HepG2 (cell line): ENCODE data around the gene KIF26B. TPM values are rescaled to one million over a fixed set of nuclear protein-coding genes. Genes with fewer than 3 reads are reported as not detected.

Experiments
- ATAC-seq: fragments of 200-7000 bp; cut with Tn5 transposase; 3 replicates; pipeline ENCODE4 v1.9.1; 2020; ENCODE audit warnings: mild to moderate bottlenecking, moderate library complexity
- BruUV-seq: library from RNA; stranded (reverse); fragments of 400-500 nt; replicated peaks from 2 replicates; lab custom pipeline; 2021; lab: Mats Ljungman, UMichigan
- CTCF ChIA-PET: fragments of 300-600 bp; formaldehyde crosslinking; extraction: SDS; loops from one replicate; lab custom pipeline; 2021; ENCODE audit warnings: low total read pairs, inconsistent platforms, low intra/inter-chr PET ratio; lab: Yijun Ruan, JAX
- POLR2A ChIA-PET: fragments of 350-600 bp; sonication (Branson Sonifier 250); formaldehyde crosslinking; loops from one replicate; lab custom pipeline; 2020; ENCODE audit warnings: antibody characterized with exemption, inconsistent platforms; lab: Yijun Ruan, JAX
- DNase-seq: peaks from one replicate; pipeline ENCODE4 v3.0.0-alpha.2; 2015; ENCODE audit warnings: low spot score
- FAIRE-seq: peaks from 3 replicates; lab custom pipeline; 2011; peaks lifted over from hg19 to GRCh38; lab: Jason Lieb, UNC
- H2AFZ ChIP-seq: one replicate; pipeline ENCODE4 v1.6.1; 2011; ENCODE audit warnings: low read length, inconsistent platforms
- H3K27ac ChIP-seq: fragments of 300-600 bp; 3 replicates; pipeline ENCODE4 v1.8.0; 2011; ENCODE audit warnings: mixed run types, mild to moderate bottlenecking, mixed read lengths, low read length, inconsistent platforms; ENCODE audit not compliant: insufficient read depth; ENCODE audit errors: extremely low read length
- H3K27me3 ChIP-seq, 2 experiments: fragments of 200-600 bp in 1 of 2; 2 replicates in 1 of 2; 3 replicates in 1 of 2; pipeline versions ENCODE4 v1.6.0 to v1.8.0; 2011; ENCODE audit warnings: low read length in 2 of 2, mild to moderate bottlenecking in 2 of 2, moderate library complexity in 2 of 2, inconsistent platforms in 1 of 2; ENCODE audit not compliant: insufficient read depth in 2 of 2, control insufficient read depth in 1 of 2
- H3K36me3 ChIP-seq, 2 experiments: fragments of 200-600 bp in 1 of 2; replicated peaks in 1 of 2; 2 replicates in 1 of 2; 3 replicates in 1 of 2; pipeline versions ENCODE4 v1.5.1 to v1.8.0; 2011; ENCODE audit warnings: low read length in 2 of 2, inconsistent platforms in 1 of 2; ENCODE audit not compliant: insufficient read depth in 2 of 2, control insufficient read depth in 1 of 2
- H3K4me1 ChIP-seq: 2 replicates; pipeline ENCODE4 v1.5.1; 2012; ENCODE audit warnings: low read length, inconsistent platforms; ENCODE audit not compliant: insufficient read depth
- H3K4me2 ChIP-seq: 2 replicates; pipeline ENCODE4 v1.6.0; 2011; ENCODE audit warnings: low read depth, low read length, inconsistent platforms
- H3K4me3 ChIP-seq, 3 experiments: fragments of 200-600 bp in 1 of 3; sonication (generic), shearing (Covaris generic) in 1 of 3; replicated peaks in 1 of 3; 2 replicates each; pipeline ENCODE4 v1.5.1; 2011 to 2016; ENCODE audit warnings: low read length in 3 of 3, inconsistent platforms in 2 of 3, low read depth in 2 of 3, mild to moderate bottlenecking in 2 of 3, control low read depth in 1 of 3, mixed read lengths in 1 of 3; ENCODE audit not compliant: insufficient read depth in 1 of 3
- H3K79me2 ChIP-seq: one replicate; pipeline ENCODE4 v1.6.1; 2011; ENCODE audit warnings: low read length, inconsistent platforms; ENCODE audit not compliant: insufficient read depth
- H3K9ac ChIP-seq: 2 replicates; pipeline ENCODE4 v1.6.0; 2011; ENCODE audit warnings: mild to moderate bottlenecking, low read depth, low read length, inconsistent platforms; ENCODE audit not compliant: insufficient read depth
- H3K9me3 ChIP-seq: 2 replicates; pipeline ENCODE4 v1.5.1; 2012; ENCODE audit warnings: mild to moderate bottlenecking, low read length
- H4K20me1 ChIP-seq: 2 replicates; pipeline ENCODE4 v1.6.0; 2011; ENCODE audit warnings: inconsistent platforms, mild to moderate bottlenecking, low read length, moderate library complexity; ENCODE audit not compliant: insufficient read depth
- FOXP4 ChIP-seq: sonication (generic); formaldehyde crosslinking; IDR thresholded peaks from 2 replicates; pipeline ENCODE4 v1.4.0; 2020; ENCODE audit warnings: missing genetic modification reagents
- KMT2A ChIP-seq: sonication (generic); formaldehyde crosslinking; IDR thresholded peaks from 2 replicates; pipeline ENCODE4 v1.4.0; 2020; ENCODE audit warnings: missing genetic modification reagents
- TGIF2 ChIP-seq: IDR thresholded peaks from 2 replicates; pipeline ENCODE4 v1.6.1; 2016; ENCODE audit warnings: control low read depth, missing compliant biosample characterization
- THAP11 ChIP-seq: IDR thresholded peaks from 2 replicates; pipeline ENCODE4 v1.6.1; 2016; ENCODE audit warnings: missing biosample characterization, missing genetic modification reagents
- U2AF2 ChIP-seq: fragments of 200-400 bp; formaldehyde crosslinking; IDR thresholded peaks from 2 replicates; pipeline ENCODE4 v1.6.1; 2017; ENCODE audit warnings: low read depth, mild to moderate bottlenecking, low read length
- ZFAT ChIP-seq: sonication (generic); formaldehyde crosslinking; conservative IDR thresholded peaks from 2 replicates; pipeline ENCODE4 v1.8.1; 2023; ENCODE audit warnings: missing genetic modification reagents, inconsistent platforms
- ZHX2 ChIP-seq, 2 experiments: sonication (generic) in 1 of 2; formaldehyde crosslinking in 1 of 2; IDR thresholded peaks; 2 replicates each; pipeline versions ENCODE4 v1.6.1 to v1.9.0; 2014 to 2022; ENCODE audit warnings: antibody characterized with exemption in 1 of 2, borderline replicate concordance in 1 of 2, inconsistent platforms in 1 of 2, low read depth in 1 of 2, missing genetic modification reagents in 1 of 2
- ZMYM4 ChIP-seq: sonication (generic); formaldehyde crosslinking; IDR thresholded peaks from 2 replicates; pipeline ENCODE4 v1.8.1; 2023; ENCODE audit warnings: mild to moderate bottlenecking, missing genetic modification reagents
- ZNF816 ChIP-seq: sonication (generic); formaldehyde crosslinking; IDR thresholded peaks from 2 replicates; pipeline ENCODE4 v1.8.0; 2022; ENCODE audit warnings: missing genetic modification reagents, mild to moderate bottlenecking, borderline replicate concordance
- WGBS: methylation state at CpG from one replicate; pipeline ENCODE4 v1.1.6; 2017; ENCODE audit warnings: low lambda C conversion rate; 5-methylcytosine and 5-hydroxymethylcytosine counted together
- in situ Hi-C: cut with HindIII; loops from 2 replicates; pipeline ENCODE4 v1.10.0; 2017; ENCODE audit warnings: low pct_unique_long_range_greater_than_20kb; ENCODE audit not compliant: extremely low pct_ligation_motif_present
- intact Hi-C: fragments of 100-400 bp; cut with micrococcal nuclease; formaldehyde crosslinking; loops from one replicate; pipeline ENCODE4 v1.10.0; 2022; ENCODE audit not compliant: unreplicated experiment
- polyA plus RNA-seq, 8 experiments: library from polyadenylated mRNA; depleted of rRNA in 3 of 8; stranded (reverse) in 7 of 8; unstranded in 1 of 8; fragments of >200 nt; fragmentation: Illumina TruSeq in 4 of 8; extraction: Trizol in 4 of 8; gene quantifications; 2 replicates each; pipeline versions ENCODE4 v1.2.1 to v1.2.3, GENCODE V29; 2011 to 2016; ENCODE audit warnings: low read depth in 4 of 8, missing spikeins in 1 of 8, mixed read lengths in 1 of 8; ENCODE audit not compliant: insufficient read depth in 1 of 8
- total RNA-seq, 5 experiments: library from RNA; depleted of rRNA; stranded (reverse); fragments of >200 nt; fragmentation: Illumina TruSeq; extraction: Trizol; gene quantifications; 2 replicates each; pipeline ENCODE4 v1.2.3, GENCODE V29; 2016; ENCODE audit warnings: low read depth in 1 of 5

Gene KIF26B
- total and polyA plus RNA-seq, 2 of the 13 experiments (the other 11 are each of a cell fraction or from before 2014, with no cell fraction given) = 0.08 to 0.09 TPM

DNA sequence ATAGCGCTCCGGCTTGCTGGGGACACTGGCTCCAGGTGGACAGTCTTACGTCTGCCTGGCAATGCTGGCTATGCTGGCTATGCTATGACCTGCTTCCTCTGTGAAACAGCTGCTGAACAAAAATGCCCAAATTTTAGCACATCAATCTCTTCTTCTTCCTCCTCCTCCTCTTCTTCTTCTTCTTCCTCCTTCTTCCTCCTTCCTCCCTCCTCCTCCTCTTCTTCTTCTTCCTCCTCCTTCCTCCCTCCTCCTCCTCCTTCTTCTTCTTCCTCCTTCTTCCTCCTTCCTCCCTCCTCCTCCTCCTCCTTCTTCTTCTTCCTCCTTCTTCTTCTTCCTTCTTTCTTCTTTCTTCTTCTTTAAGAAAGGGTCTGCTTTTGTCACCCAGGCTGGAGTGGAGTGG, 401.3 kb downstream of the KIF26B start:
- CTCF ChIA-PET = no interaction called here
- no peak for TF ChIP-seq FOXP4 (CRISPR knock-in tag)
- no peak for TF ChIP-seq ZMYM4
- TF ChIP-seq KMT2A (CRISPR knock-in tag) = no peak
- no peak for TF ChIP-seq ZNF816
- no peak for TF ChIP-seq ZHX2 (IDR thresholded peaks at IDR 0.05; ENCODE audit: low read depth)
- TF ChIP-seq ZHX2 (CRISPR knock-in tag; IDR thresholded peaks at IDR 0.05; ENCODE audit: borderline replicate concordance) = no peak
- no peak for TF ChIP-seq TGIF2
- no peak for TF ChIP-seq U2AF2
- no peak for TF ChIP-seq THAP11
- TF ChIP-seq ZFAT (CRISPR knock-in tag) = no peak
- DNase-seq (no peak), FAIRE-seq (no peak), ATAC-seq (no peak)
- Histone ChIP-seq H2AFZ (no peak overlapping the region), H4K20me1 (no peaks in the 10 kb centered on the region), H3K9ac (no peak overlapping the region), H3K79me2 (no peaks in the 10 kb centered on the region), H3K36me3 (no peaks in the 10 kb centered on the region), H3K4me2 (no peak overlapping the region), H3K9me3 (no peaks in the 10 kb centered on the region), H3K4me3 (no peak overlapping the region), H3K4me1 (peaks cover 16% of the 10 kb centered on the region), H3K27ac (no peak overlapping the region), H3K27me3 (no peaks in the 10 kb centered on the region; a peak in 3 of 5 replicates)
- in situ Hi-C loops = no loop called here
- intact Hi-C loops = no loop called here
- 90% methylated on average over 1 of the region's 3 CpGs for WGBS
- BruUV-seq = no TSS peak
- POLR2A ChIA-PET = no interaction called here
